Lower leg skin (tissue), 4 donors: ENCODE data around the gene ZNF77. TPM values are rescaled to one million over a fixed set of nuclear protein-coding genes. Genes with fewer than 3 reads are reported as not detected.

Experiments
- DNase-seq, 2 donors: peaks; one replicate each; pipeline ENCODE4 v3.0.0-alpha.2; 2019; ENCODE audit warnings: low spot score in 2 of 2
- H3K4me3 ChIP-seq: fragments of 200-600 bp; sonication (generic); 2 replicates; pipeline ENCODE4 v1.5.1; 2017; ENCODE audit warnings: mild to moderate bottlenecking, low read depth; ENCODE audit not compliant: poor library complexity, severe bottlenecking
- POLR2A ChIP-seq, 2 donors: fragments of 450-650 bp; IDR thresholded peaks; one replicate each; pipeline ENCODE4 v1.6.1; 2016 to 2017; ENCODE audit warnings: antibody characterized with exemption in 2 of 2, mild to moderate bottlenecking in 1 of 2, moderate library complexity in 1 of 2
- WGBS, 2 donors: methylation state at CpG; one replicate each; pipeline ENCODE4 v1.1.5; 2018; 5-methylcytosine and 5-hydroxymethylcytosine counted together
- intact Hi-C: fragments of 100-400 bp; cut with DNase I; formaldehyde crosslinking; loops from one replicate; pipeline ENCODE4 v1.15.0; 2023; ENCODE audit warnings: low total_unique reads
- total RNA-seq, 4 donors: library from RNA; depleted of rRNA; stranded (reverse); fragments of >200 nt; gene quantifications; one replicate each; pipeline ENCODE4 v1.1.0, GENCODE V29; 2016
- TF ChIP-seq, protein P1 (sequence below), 3 donors: fragments of 450-650 bp; IDR thresholded peaks; one replicate each; pipeline ENCODE4 v1.5.1; 2016; ENCODE audit warnings: antibody characterized with exemption in 3 of 3, mild to moderate bottlenecking in 3 of 3, moderate library complexity in 2 of 3

ZNF77 gene
- total RNA-seq, 4 donors from 2014 or later, result 3.7 to 5.9 (median 4.8) TPM

DNA sequence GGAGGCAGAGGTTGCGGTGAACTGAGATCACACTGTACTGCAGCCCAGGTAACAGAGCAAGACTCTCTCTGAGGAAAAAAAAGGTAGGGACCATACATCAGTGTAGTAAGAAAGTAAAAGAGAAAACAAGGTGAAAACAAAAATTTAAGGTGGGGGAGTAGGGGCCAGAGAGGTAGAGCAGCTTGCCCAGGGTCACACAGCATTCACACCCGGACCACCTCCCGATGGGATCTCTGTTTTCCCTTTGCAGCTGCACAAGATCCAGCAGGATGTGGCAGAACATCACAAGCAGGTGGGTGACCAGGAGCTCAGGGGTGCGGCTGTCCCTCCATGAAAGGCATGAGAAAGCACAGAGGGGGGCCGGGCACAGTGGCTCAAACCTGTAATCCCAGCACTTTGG is 37.1 kb upstream of the ZNF77 start:
- H3K4me3 ChIP-seq, result no peak overlapping the region
- WGBS, 2 donors, result 75 to 82% methylated on average over 5 of the region's 5 CpGs
- intact Hi-C loops, result no loop called here
- TF ChIP-seq POLR2A (IDR thresholded peaks at IDR 0.05), result no peak
- TF ChIP-seq, protein P1, sequence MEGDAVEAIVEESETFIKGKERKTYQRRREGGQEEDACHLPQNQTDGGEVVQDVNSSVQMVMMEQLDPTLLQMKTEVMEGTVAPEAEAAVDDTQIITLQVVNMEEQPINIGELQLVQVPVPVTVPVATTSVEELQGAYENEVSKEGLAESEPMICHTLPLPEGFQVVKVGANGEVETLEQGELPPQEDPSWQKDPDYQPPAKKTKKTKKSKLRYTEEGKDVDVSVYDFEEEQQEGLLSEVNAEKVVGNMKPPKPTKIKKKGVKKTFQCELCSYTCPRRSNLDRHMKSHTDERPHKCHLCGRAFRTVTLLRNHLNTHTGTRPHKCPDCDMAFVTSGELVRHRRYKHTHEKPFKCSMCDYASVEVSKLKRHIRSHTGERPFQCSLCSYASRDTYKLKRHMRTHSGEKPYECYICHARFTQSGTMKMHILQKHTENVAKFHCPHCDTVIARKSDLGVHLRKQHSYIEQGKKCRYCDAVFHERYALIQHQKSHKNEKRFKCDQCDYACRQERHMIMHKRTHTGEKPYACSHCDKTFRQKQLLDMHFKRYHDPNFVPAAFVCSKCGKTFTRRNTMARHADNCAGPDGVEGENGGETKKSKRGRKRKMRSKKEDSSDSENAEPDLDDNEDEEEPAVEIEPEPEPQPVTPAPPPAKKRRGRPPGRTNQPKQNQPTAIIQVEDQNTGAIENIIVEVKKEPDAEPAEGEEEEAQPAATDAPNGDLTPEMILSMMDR (IDR thresholded peaks at IDR 0.05), result no peak
- no peak for DNase-seq

GRCh38 chr19:2978772-2979171 is 34.0 kb upstream of the ZNF77 start:
- 76 to 82% methylated on average over 9 of the region's 9 CpGs for WGBS, 2 donors
- TF ChIP-seq, protein P1 (IDR thresholded peaks at IDR 0.05), result no peak
- no peak for TF ChIP-seq POLR2A (IDR thresholded peaks at IDR 0.05)
- no peak for DNase-seq
- no peak overlapping the region for H3K4me3 ChIP-seq
- intact Hi-C loops, result no loop called here

DNA sequence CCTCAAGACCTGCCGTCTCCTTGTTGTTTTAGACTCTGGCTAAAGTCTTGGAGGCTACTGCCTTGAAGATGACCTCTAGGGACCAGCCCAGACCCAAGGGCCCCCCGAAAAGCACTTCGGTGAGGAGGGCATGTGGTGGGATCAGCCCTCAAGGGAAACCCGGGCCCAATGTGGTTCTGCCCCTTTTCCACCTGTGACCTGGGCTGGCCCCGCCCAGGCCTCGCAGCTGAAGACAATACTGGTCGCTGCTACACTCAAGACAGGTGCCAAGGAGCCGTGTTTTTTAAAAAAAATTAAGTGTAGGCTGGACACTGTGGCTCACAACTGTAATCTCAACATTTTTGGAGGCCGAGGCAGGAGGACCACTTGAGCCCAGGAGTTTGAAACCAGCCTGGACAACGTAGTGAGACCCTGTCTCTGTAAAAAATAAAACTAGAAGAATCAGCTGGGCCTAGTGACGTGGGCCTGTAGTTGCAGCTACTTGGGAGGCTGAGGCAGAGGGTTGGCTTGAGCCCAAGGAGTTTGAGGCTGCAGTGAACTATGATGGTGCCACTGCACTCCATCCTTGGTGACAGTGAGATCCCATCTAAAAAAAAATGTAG is 33.5 kb upstream of the ZNF77 start:
- TF ChIP-seq POLR2A (IDR thresholded peaks at IDR 0.05), result no peak
- TF ChIP-seq, protein P1 (IDR thresholded peaks at IDR 0.05), result no peak
- no peak for DNase-seq
- no peak overlapping the region for H3K4me3 ChIP-seq
- 71 to 75% methylated on average over 11 of the region's 11 CpGs for WGBS, 2 donors
- intact Hi-C loops, result no loop called here

DNA sequence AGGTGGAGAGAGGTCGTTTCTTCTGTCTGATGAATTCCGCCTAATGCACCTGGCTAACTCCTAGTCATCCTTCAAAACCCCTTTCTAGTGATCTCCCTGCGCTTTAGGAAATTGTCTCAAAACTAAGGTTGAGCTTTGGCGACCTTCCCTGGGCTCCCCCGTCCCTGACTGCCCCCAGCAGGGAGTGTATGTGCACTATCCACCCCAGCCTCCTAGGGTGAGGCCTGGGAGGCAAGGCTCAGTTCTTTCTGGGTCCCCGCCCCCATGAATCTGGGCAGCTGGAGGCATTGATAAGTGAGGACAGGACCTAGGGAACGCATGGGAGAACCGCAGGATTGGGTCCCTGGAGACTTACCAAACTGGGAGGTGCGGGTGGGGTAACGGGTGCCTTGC is 33.0 kb upstream of the ZNF77 start:
- no peak for TF ChIP-seq POLR2A (IDR thresholded peaks at IDR 0.05)
- TF ChIP-seq, protein P1 (IDR thresholded peaks at IDR 0.05), result no peak
- intact Hi-C loops, result no loop called here
- no peak for DNase-seq
- 49 to 52% methylated on average over 10 of the region's 10 CpGs for WGBS, 2 donors
- no peak overlapping the region for H3K4me3 ChIP-seq

DNA sequence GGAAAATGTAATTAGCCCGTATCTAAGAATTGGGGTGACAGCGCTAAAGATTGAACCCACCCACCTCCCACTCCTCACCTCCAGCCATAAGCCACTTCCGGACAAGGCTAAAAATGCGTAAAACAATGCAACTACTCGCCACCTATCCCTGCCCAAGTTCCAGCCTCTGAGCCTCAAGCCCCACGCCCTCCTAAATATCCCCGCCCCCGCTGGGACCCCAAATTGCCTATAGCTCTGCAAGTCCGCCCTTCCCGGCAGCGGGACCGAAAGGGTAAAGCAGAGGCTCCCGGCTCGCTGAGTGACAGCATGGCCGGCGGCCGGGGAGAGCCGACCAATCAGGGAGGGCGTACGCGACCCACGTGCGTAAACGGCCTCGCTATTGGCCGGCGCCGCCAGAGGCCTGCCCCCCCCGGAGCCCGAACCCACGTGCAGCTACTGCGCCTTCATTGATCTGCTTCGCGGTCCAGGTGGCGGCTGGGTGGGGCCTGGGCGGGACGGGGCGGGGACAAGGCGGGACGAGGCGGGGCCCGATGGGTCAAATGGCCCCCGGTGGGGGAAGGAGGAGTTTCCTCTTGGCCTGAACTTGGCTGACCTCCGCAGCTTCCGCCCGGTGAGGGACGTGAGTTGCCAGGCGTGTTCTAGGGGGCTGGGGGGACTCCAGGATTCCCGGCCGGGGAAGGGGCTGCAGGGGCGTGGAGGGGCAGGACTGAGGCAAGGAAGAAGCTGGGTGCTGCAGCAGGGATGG is 32.4 kb upstream of the ZNF77 start, which contains the start of gene TLE6:
TLE6 (plus strand) TSS at position 564 of the 745 bp plus-strand sequence. CDS start 670 bp downstream, outside the sequence.
- 1% methylated on average over 27 to 47 of the region's 51 CpGs for WGBS, 2 donors
- TF ChIP-seq, protein P1 (IDR thresholded peaks at IDR 0.05), result no peak
- TF ChIP-seq POLR2A (IDR thresholded peaks at IDR 0.05), result no peak
- peak; percentile 94 to 99 for DNase-seq
- no peak within 1 kb of the TSS for H3K4me3 ChIP-seq
- intact Hi-C loops, result no loop called here
